ENCODE data around the gene PITX1. TPM values are rescaled to one million over a fixed set of nuclear protein-coding genes. Genes with fewer than 3 reads are reported as not detected.

PITX1 gene
- total RNA-seq, 1 donor from 2014 or later: not detected

DNA sequence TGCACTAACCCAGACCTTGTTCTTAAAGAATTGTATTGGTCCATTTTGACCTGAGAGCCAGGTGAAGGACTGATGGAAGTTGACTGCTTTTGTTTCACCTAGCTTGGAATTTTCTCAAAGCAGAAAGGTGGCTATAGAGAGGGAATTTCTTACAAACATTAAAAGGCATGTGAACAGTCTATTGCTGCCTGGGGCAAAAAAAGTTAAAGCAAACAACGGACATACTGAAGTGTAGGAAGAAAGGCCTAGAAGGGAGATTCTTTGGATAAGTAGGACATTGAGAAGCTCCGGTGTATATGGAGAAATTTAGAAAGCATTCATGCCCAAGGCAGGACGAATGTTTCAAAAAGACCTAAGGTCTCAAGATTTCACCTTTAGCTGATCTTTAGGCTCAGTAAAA, 54.6 kb downstream of the PITX1 start:
- Histone ChIP-seq H3K4me3 (ENCODE audit: low read depth, low read length) (no peak overlapping the region), H3K27me3 (ENCODE audit: control insufficient read depth, insufficient read depth, low read length) (no peaks in the 10 kb centered on the region), H3K36me3 (ENCODE audit: control insufficient read depth, insufficient read depth, low read length) (no peaks in the 10 kb centered on the region)
- TF ChIP-seq, protein P1, sequence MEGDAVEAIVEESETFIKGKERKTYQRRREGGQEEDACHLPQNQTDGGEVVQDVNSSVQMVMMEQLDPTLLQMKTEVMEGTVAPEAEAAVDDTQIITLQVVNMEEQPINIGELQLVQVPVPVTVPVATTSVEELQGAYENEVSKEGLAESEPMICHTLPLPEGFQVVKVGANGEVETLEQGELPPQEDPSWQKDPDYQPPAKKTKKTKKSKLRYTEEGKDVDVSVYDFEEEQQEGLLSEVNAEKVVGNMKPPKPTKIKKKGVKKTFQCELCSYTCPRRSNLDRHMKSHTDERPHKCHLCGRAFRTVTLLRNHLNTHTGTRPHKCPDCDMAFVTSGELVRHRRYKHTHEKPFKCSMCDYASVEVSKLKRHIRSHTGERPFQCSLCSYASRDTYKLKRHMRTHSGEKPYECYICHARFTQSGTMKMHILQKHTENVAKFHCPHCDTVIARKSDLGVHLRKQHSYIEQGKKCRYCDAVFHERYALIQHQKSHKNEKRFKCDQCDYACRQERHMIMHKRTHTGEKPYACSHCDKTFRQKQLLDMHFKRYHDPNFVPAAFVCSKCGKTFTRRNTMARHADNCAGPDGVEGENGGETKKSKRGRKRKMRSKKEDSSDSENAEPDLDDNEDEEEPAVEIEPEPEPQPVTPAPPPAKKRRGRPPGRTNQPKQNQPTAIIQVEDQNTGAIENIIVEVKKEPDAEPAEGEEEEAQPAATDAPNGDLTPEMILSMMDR (IDR thresholded peaks at IDR 0.05; ENCODE audit: insufficient read depth, low read length, poor library complexity, severe bottlenecking): no peak
- DNase-seq (ENCODE audit: low read depth): no peak

Other genes with a start within 250 kb of the PITX1 start
- gene C5orf24, start 188.3 kb downstream of the PITX1 start, total RNA-seq: 64.1 and 65.1 TPM in 2 replicates
- gene TXNDC15, start 159.9 kb downstream of the PITX1 start, total RNA-seq: 20.8 and 34.5 TPM in 2 replicates
- gene PCBD2, start 129.1 kb downstream of the PITX1 start, total RNA-seq: 6.6 and 12.0 TPM in 2 replicates
- 0.13 TPM in 1 of 2 replicates, not detected in the other for gene CATSPER3, start 66.3 kb downstream of the PITX1 start, total RNA-seq